ENCODE results near the gene CACNG6.
"Not testable (repeated sequence)": the region's sequence is repeated elsewhere in the genome, so short reads cannot be mapped to it uniquely, and the experiment has no call there.

Gene CACNG6

GRCh38 chr19:53991224-53992113 is at the start of gene CACNG6:
Gene CACNG6, plus strand, starts transcription at chr19:53991637. Its CDS starts 1,241 bp downstream, at chr19:53992878.
- DNase-seq = no peak

GRCh38 chr19:53942001-53942786 is 49.2 kb upstream of the CACNG6 start:
- no peak for DNase-seq

GRCh38 chr19:53944416-53944815 is 47.0 kb upstream of the CACNG6 start:
- DNase-seq = no peak

- DNase-seq = no peak
Measured at GRCh38 chr19:53944933-53945332, 46.5 kb upstream of the CACNG6 start.

- DNase-seq = no peak
Measured at GRCh38 chr19:53945441-53945840, 46.0 kb upstream of the CACNG6 start.

- no peak for DNase-seq
Measured at GRCh38 chr19:53945998-53946397, 45.4 kb upstream of the CACNG6 start.

- no peak for DNase-seq
Measured at GRCh38 chr19:53947624-53948023, 43.8 kb upstream of the CACNG6 start.

GRCh38 chr19:53948611-53949010 is 42.8 kb upstream of the CACNG6 start:
- not testable (repeated sequence) for DNase-seq

- no peak for DNase-seq
Measured at GRCh38 chr19:53951436-53951835, 40.0 kb upstream of the CACNG6 start.

- no peak for DNase-seq
Measured at GRCh38 chr19:53951947-53952346, 39.5 kb upstream of the CACNG6 start.

GRCh38 chr19:53953383-53953782 is 38.1 kb upstream of the CACNG6 start:
- no peak for DNase-seq

- DNase-seq = no peak
Measured at GRCh38 chr19:53957448-53958167, 33.8 kb upstream of the CACNG6 start.

- no peak for DNase-seq
Measured at GRCh38 chr19:53958168-53958571, 33.3 kb upstream of the CACNG6 start.

GRCh38 chr19:53958823-53959757 is 32.3 kb upstream of the CACNG6 start:
- DNase-seq = no peak

- DNase-seq = no peak
Measured at GRCh38 chr19:53960187-53960586, 31.2 kb upstream of the CACNG6 start.

- no peak for DNase-seq
Measured at GRCh38 chr19:53960886-53961285, 30.6 kb upstream of the CACNG6 start.

- no peak for DNase-seq
Measured at GRCh38 chr19:53961523-53962356, 29.7 kb upstream of the CACNG6 start.

GRCh38 chr19:53962887-53963431 is 28.5 kb upstream of the CACNG6 start, which contains the start of gene CACNG8:
Gene CACNG8, plus strand, starts transcription at chr19:53962937.
- no peak for DNase-seq

- DNase-seq = no peak
Measured at GRCh38 chr19:53965091-53965490, 26.3 kb upstream of the CACNG6 start.

- DNase-seq = no peak
Measured at GRCh38 chr19:53966931-53967330, 24.5 kb upstream of the CACNG6 start.

GRCh38 chr19:53969366-53969765 is 22.1 kb upstream of the CACNG6 start:
- no peak for DNase-seq
